RWPE2 (cell line): ENCODE results near the gene CFAP74.

Source experiments
- ATAC-seq: fragments of 200-7000 bp; cut with Tn5 transposase; 3 replicates; pipeline ENCODE4 v1.9.1; 2021; ENCODE audit warnings: low read depth
- DNase-seq: peaks from one replicate; pipeline ENCODE4 v3.0.0-alpha.2; 2020; ENCODE audit warnings: low spot score
- H3K27ac ChIP-seq: fragments of 450-650 bp; 2 replicates; pipeline ENCODE4 v1.5.1; 2017; ENCODE audit warnings: mild to moderate bottlenecking; ENCODE audit not compliant: poor library complexity, severe bottlenecking
- H3K27me3 ChIP-seq: fragments of 250-450 bp; sonication (Bioruptor Pico); 2 replicates; pipeline ENCODE4 v1.5.1; 2021; ENCODE audit warnings: mild to moderate bottlenecking, moderate library complexity; ENCODE audit not compliant: insufficient read depth, poor library complexity, severe bottlenecking
- H3K36me3 ChIP-seq: fragments of 250-450 bp; sonication (Bioruptor Pico); 2 replicates; pipeline ENCODE4 v1.5.1; 2020; ENCODE audit warnings: low read depth, mild to moderate bottlenecking, moderate library complexity
- H3K4me1 ChIP-seq: fragments of 250-450 bp; sonication (Bioruptor Pico); 2 replicates; pipeline ENCODE4 v1.5.1; 2021; ENCODE audit warnings: mild to moderate bottlenecking, moderate library complexity; ENCODE audit not compliant: insufficient read depth, poor library complexity, severe bottlenecking
- H3K4me3 ChIP-seq: fragments of 250-450 bp; sonication (Bioruptor Pico); 2 replicates; pipeline ENCODE4 v1.5.1; 2021; ENCODE audit warnings: mild to moderate bottlenecking, moderate library complexity; ENCODE audit not compliant: severe bottlenecking
- H3K9me3 ChIP-seq: fragments of 250-450 bp; sonication (Bioruptor Pico); 2 replicates; pipeline ENCODE4 v1.5.1; 2021; ENCODE audit warnings: mild to moderate bottlenecking, moderate library complexity; ENCODE audit not compliant: severe bottlenecking
- CTCF ChIP-seq: fragments of 450-650 bp; IDR thresholded peaks from one replicate; pipeline ENCODE4 v1.5.1; 2017; ENCODE audit warnings: mild to moderate bottlenecking, moderate library complexity; ENCODE audit not compliant: poor library complexity, severe bottlenecking

Gene CFAP74

GRCh38 chr1:1895060-1895418, 108.5 kb downstream of the CFAP74 start:
- DNase-seq (no peak), ATAC-seq (no peak)
- peaks cover 15% of the 10 kb centered on the region for H3K4me1 ChIP-seq
- no peaks in the 10 kb centered on the region for H3K9me3 ChIP-seq
- no peaks in the 10 kb centered on the region for H3K36me3 ChIP-seq
- H3K4me3 ChIP-seq = no peak overlapping the region
- TF ChIP-seq CTCF = no peak
- no peak overlapping the region for H3K27ac ChIP-seq
- H3K27me3 ChIP-seq = no peaks in the 10 kb centered on the region

- Histone ChIP-seq H3K4me1 (peaks cover 15% of the 10 kb centered on the region), H3K27me3 (no peaks in the 10 kb centered on the region), H3K27ac (no peak overlapping the region), H3K36me3 (no peaks in the 10 kb centered on the region), H3K4me3 (no peak overlapping the region), H3K9me3 (no peaks in the 10 kb centered on the region)
- TF ChIP-seq CTCF = no peak
- DNase-seq = no peak
- peak; percentile 6; the same call in 1 of the 3 replicates for ATAC-seq
These were observed 109.1 kb downstream of the CFAP74 start for GRCh38 chr1:1894354-1895059.

GRCh38 chr1:1893997-1894353, 109.6 kb downstream of the CFAP74 start:
- no peaks in the 10 kb centered on the region for H3K36me3 ChIP-seq
- no peak for TF ChIP-seq CTCF
- H3K4me1 ChIP-seq = peaks cover 17% of the 10 kb centered on the region
- no peak overlapping the region for H3K27ac ChIP-seq
- no peak for ATAC-seq
- no peaks in the 10 kb centered on the region for H3K27me3 ChIP-seq
- no peak overlapping the region for H3K4me3 ChIP-seq
- no peak for DNase-seq
- no peaks in the 10 kb centered on the region for H3K9me3 ChIP-seq

- Histone ChIP-seq H3K36me3 (peaks cover 1% of the 10 kb centered on the region), H3K9me3 (no peaks in the 10 kb centered on the region), H3K4me1 (peaks cover 22% of the 10 kb centered on the region), H3K4me3 (no peak overlapping the region), H3K27ac (no peak overlapping the region), H3K27me3 (no peaks in the 10 kb centered on the region)
- DNase-seq (no peak), ATAC-seq (no peak)
- TF ChIP-seq CTCF = no peak
These were observed 110.1 kb downstream of the CFAP74 start for GRCh38 chr1:1893291-1893985.

GRCh38 chr1:1892763-1893120, 110.8 kb downstream of the CFAP74 start:
- peak overlapping the region; percentile 91 for H3K27ac ChIP-seq
- DNase-seq (no peak), ATAC-seq (no peak)
- peaks cover 8% of the 10 kb centered on the region for H3K36me3 ChIP-seq
- H3K9me3 ChIP-seq = no peaks in the 10 kb centered on the region
- no peak overlapping the region for H3K4me3 ChIP-seq
- H3K4me1 ChIP-seq = peaks cover 27% of the 10 kb centered on the region
- no peak for TF ChIP-seq CTCF
- H3K27me3 ChIP-seq = no peaks in the 10 kb centered on the region
